Measurements from ENCODE around the gene MAPKAP1. TPM values are rescaled to one million over a fixed set of nuclear protein-coding genes. Genes with fewer than 3 reads are reported as not detected.

The MAPKAP1 gene
- total and polyA plus RNA-seq, 9 of the 15 experiments (the other 6 are each of a cell fraction or from before 2014, with no cell fraction given) = 2.6 to 82.1 (median 61.1) TPM

GRCh38 chr9:125706651-125707471 is at the start of gene MAPKAP1 (continued):
- TF ChIP-seq TRIM24 (IDR thresholded peaks at IDR 0.05) (0 out of 4 replicates have a peak, but pooled peaks of 1 of the 2 experiments have one; percentile 19), E2F8 (IDR thresholded peaks at IDR 0.05; ENCODE audit: low read depth, partially characterized antibody) (peak; percentile 80), ZNF77 (CRISPR knock-in tag; IDR thresholded peaks at IDR 0.05) (no peak), ZNF707 (CRISPR knock-in tag; conservative IDR thresholded peaks at IDR 0.05) (no peak), ZBTB34 (CRISPR knock-in tag; IDR thresholded peaks at IDR 0.05) (no peak), FOXK2 (conservative IDR thresholded peaks at IDR 0.05 in 1 of 2, IDR thresholded peaks at IDR 0.05 in 1 of 2; ENCODE audit: low read depth in 2 of 2) (peak; percentile 43 to 61; a peak in 2 of 4 replicates), POLR2G (IDR thresholded peaks at IDR 0.05; ENCODE audit: low read depth, low read length) (peak; percentile 98), GTF3C2 (IDR thresholded peaks at IDR 0.05; ENCODE audit: borderline replicate concordance, extremely low read depth, insufficient read length) (no peak), RERE (CRISPR knock-in tag; IDR thresholded peaks at IDR 0.05; ENCODE audit: borderline replicate concordance) (no peak), NR2C2 (CRISPR knock-in tag; IDR thresholded peaks at IDR 0.05) (peak; percentile 98), NR2C2 (tag; IDR thresholded peaks at IDR 0.05) (peak; percentile 100)

Data from K562 (cell line).